Measurements from ENCODE around the gene ENOX1.

- no peak for TF ChIP-seq PPARA (CRISPR knock-in tag; IDR thresholded peaks at IDR 0.05; ENCODE audit: borderline replicate concordance)
- TF ChIP-seq ZFP3 (CRISPR knock-in tag; IDR thresholded peaks at IDR 0.05): no peak
- no peak for TF ChIP-seq GLIS3 (CRISPR knock-in tag; IDR thresholded peaks at IDR 0.05)
- no peak for TF ChIP-seq ZFP30 (CRISPR knock-in tag; IDR thresholded peaks at IDR 0.05)
- TF ChIP-seq, protein P1, sequence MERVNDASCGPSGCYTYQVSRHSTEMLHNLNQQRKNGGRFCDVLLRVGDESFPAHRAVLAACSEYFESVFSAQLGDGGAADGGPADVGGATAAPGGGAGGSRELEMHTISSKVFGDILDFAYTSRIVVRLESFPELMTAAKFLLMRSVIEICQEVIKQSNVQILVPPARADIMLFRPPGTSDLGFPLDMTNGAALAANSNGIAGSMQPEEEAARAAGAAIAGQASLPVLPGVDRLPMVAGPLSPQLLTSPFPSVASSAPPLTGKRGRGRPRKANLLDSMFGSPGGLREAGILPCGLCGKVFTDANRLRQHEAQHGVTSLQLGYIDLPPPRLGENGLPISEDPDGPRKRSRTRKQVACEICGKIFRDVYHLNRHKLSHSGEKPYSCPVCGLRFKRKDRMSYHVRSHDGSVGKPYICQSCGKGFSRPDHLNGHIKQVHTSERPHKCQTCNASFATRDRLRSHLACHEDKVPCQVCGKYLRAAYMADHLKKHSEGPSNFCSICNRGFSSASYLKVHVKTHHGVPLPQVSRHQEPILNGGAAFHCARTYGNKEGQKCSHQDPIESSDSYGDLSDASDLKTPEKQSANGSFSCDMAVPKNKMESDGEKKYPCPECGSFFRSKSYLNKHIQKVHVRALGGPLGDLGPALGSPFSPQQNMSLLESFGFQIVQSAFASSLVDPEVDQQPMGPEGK (CRISPR knock-in tag; IDR thresholded peaks at IDR 0.05; ENCODE audit: borderline replicate concordance): no peak
- no peak for TF ChIP-seq RARB (CRISPR knock-in tag; IDR thresholded peaks at IDR 0.05)
- TF ChIP-seq, protein P2, sequence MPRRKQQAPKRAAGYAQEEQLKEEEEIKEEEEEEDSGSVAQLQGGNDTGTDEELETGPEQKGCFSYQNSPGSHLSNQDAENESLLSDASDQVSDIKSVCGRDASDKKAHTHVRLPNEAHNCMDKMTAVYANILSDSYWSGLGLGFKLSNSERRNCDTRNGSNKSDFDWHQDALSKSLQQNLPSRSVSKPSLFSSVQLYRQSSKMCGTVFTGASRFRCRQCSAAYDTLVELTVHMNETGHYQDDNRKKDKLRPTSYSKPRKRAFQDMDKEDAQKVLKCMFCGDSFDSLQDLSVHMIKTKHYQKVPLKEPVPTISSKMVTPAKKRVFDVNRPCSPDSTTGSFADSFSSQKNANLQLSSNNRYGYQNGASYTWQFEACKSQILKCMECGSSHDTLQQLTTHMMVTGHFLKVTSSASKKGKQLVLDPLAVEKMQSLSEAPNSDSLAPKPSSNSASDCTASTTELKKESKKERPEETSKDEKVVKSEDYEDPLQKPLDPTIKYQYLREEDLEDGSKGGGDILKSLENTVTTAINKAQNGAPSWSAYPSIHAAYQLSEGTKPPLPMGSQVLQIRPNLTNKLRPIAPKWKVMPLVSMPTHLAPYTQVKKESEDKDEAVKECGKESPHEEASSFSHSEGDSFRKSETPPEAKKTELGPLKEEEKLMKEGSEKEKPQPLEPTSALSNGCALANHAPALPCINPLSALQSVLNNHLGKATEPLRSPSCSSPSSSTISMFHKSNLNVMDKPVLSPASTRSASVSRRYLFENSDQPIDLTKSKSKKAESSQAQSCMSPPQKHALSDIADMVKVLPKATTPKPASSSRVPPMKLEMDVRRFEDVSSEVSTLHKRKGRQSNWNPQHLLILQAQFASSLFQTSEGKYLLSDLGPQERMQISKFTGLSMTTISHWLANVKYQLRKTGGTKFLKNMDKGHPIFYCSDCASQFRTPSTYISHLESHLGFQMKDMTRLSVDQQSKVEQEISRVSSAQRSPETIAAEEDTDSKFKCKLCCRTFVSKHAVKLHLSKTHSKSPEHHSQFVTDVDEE (CRISPR knock-in tag; IDR thresholded peaks at IDR 0.05): no peak
These were observed 14.1 kb upstream of the ENOX1 start for GRCh38 chr13:43800828-43801227.
